ENCODE data around the gene R3HDM2. TPM values are rescaled to one million over a fixed set of nuclear protein-coding genes. Genes with fewer than 3 reads are reported as not detected.

Gene R3HDM2
- total and polyA plus RNA-seq, 2 experiments from 2014 or later, result 13.4 to 28.7 TPM

- H4K20me1 ChIP-seq (ENCODE audit: insufficient read depth, poor library complexity, severe bottlenecking), result no peaks in the 10 kb centered on the region
These were observed 218.8 kb downstream of the R3HDM2 start for GRCh38 chr12:57211791-57212700.

GRCh38 chr12:57210926-57211692 is 219.7 kb downstream of the R3HDM2 start:
- no peak overlapping the region for H2AFZ ChIP-seq
- H3K79me2 ChIP-seq, result no peaks in the 10 kb centered on the region
- H3K9me3 ChIP-seq (ENCODE audit: low read depth), result no peaks in the 10 kb centered on the region
- DNase-seq (ENCODE audit: low spot score), result no peak
- H3K27ac ChIP-seq, result no peak overlapping the region
- 91% methylated on average over 13 of the region's 16 CpGs for WGBS (ENCODE audit: low lambda C conversion rate, missing lambda C conversion rate)
- TF ChIP-seq EZH2 (IDR thresholded peaks at IDR 0.05; ENCODE audit: borderline replicate concordance) (no peak), CTCF (IDR thresholded peaks at IDR 0.05; ENCODE audit: poor library complexity) (no peak), EZH2phosphoT487 (IDR thresholded peaks at IDR 0.05; ENCODE audit: low read depth, severe bottlenecking, unreplicated experiment) (no peak)
- H4K20me1 ChIP-seq (ENCODE audit: insufficient read depth, poor library complexity, severe bottlenecking), result no peaks in the 10 kb centered on the region
- no peak overlapping the region for H3K4me3 ChIP-seq
- H3K4me2 ChIP-seq, result no peak overlapping the region
- H3K9me2 ChIP-seq (replicated peaks; ENCODE audit: insufficient read depth), result no peaks in the 10 kb centered on the region
- no peaks in the 10 kb centered on the region for H3K36me3 ChIP-seq (replicated peaks; ENCODE audit: insufficient read depth, low read depth)
- H3K4me1 ChIP-seq (ENCODE audit: insufficient read depth), result peaks cover 8% of the 10 kb centered on the region
- peaks cover 17% of the 10 kb centered on the region for H3K27me3 ChIP-seq

More at GRCh38 chr12:57211791-57212700, 218.8 kb downstream of the R3HDM2 start:
- Histone ChIP-seq H3K4me3 (no peak overlapping the region), H3K36me3 (replicated peaks; ENCODE audit: insufficient read depth, low read depth) (no peaks in the 10 kb centered on the region), H3K27me3 (peaks cover 23% of the 10 kb centered on the region), H3K27ac (no peak overlapping the region), H3K79me2 (no peaks in the 10 kb centered on the region), H3K9me3 (ENCODE audit: low read depth) (no peaks in the 10 kb centered on the region), H3K4me1 (ENCODE audit: insufficient read depth) (peaks cover 14% of the 10 kb centered on the region), H3K9me2 (replicated peaks; ENCODE audit: insufficient read depth) (no peaks in the 10 kb centered on the region), H2AFZ (no peak overlapping the region), H3K4me2 (no peak overlapping the region)
- TF ChIP-seq EZH2 (IDR thresholded peaks at IDR 0.05; ENCODE audit: borderline replicate concordance) (no peak), EZH2phosphoT487 (IDR thresholded peaks at IDR 0.05; ENCODE audit: low read depth, severe bottlenecking, unreplicated experiment) (no peak), CTCF (IDR thresholded peaks at IDR 0.05; ENCODE audit: poor library complexity) (no peak)
- WGBS (ENCODE audit: low lambda C conversion rate, missing lambda C conversion rate), result 90% methylated on average over 20 of the region's 27 CpGs
- DNase-seq (ENCODE audit: low spot score), result no peak

- WGBS (ENCODE audit: low lambda C conversion rate, missing lambda C conversion rate), result 94% methylated on average over 11 of the region's 15 CpGs
- Histone ChIP-seq H4K20me1 (ENCODE audit: insufficient read depth, poor library complexity, severe bottlenecking) (no peaks in the 10 kb centered on the region), H3K36me3 (replicated peaks; ENCODE audit: insufficient read depth, low read depth) (no peaks in the 10 kb centered on the region)
These were observed 220.4 kb downstream of the R3HDM2 start for GRCh38 chr12:57210461-57210860.

More at GRCh38 chr12:57210461-57210860, 220.4 kb downstream of the R3HDM2 start:
- H3K27me3 ChIP-seq, result peaks cover 10% of the 10 kb centered on the region
- H2AFZ ChIP-seq, result no peak overlapping the region
- H3K79me2 ChIP-seq, result no peaks in the 10 kb centered on the region
- no peak for DNase-seq (ENCODE audit: low spot score)
- H3K9me2 ChIP-seq (replicated peaks; ENCODE audit: insufficient read depth), result no peaks in the 10 kb centered on the region
- H3K27ac ChIP-seq, result no peak overlapping the region
- no peak for TF ChIP-seq EZH2phosphoT487 (IDR thresholded peaks at IDR 0.05; ENCODE audit: low read depth, severe bottlenecking, unreplicated experiment)
- no peak for TF ChIP-seq EZH2 (IDR thresholded peaks at IDR 0.05; ENCODE audit: borderline replicate concordance)
- TF ChIP-seq CTCF (IDR thresholded peaks at IDR 0.05; ENCODE audit: poor library complexity), result no peak
- H3K4me3 ChIP-seq, result no peak overlapping the region
- H3K4me2 ChIP-seq, result no peak overlapping the region
- no peaks in the 10 kb centered on the region for H3K9me3 ChIP-seq (ENCODE audit: low read depth)
- H3K4me1 ChIP-seq (ENCODE audit: insufficient read depth), result peaks cover 4% of the 10 kb centered on the region
